CD4-positive, alpha-beta T cell treated with Interferon alpha-2 for 1 hour (primary cell): ENCODE data around the gene CASP4.
"Not testable (repeated sequence)": the region's sequence is repeated elsewhere in the genome, so short reads cannot be mapped to it uniquely, and the experiment has no call there.

Source experiments
- DNase-seq, 2 donors: peaks; one replicate each; pipeline ENCODE4 v3.0.0-alpha.2; 2020 to 2022

The CASP4 gene

GRCh38 chr11:104946907-104947306 is 21.5 kb downstream of the CASP4 start:
- peak; percentile 50 to 76 for DNase-seq

- DNase-seq: no peak
These were observed 24.3 kb downstream of the CASP4 start for GRCh38 chr11:104944076-104944475.

- DNase-seq: no peak
These were observed 24.8 kb downstream of the CASP4 start for GRCh38 chr11:104943561-104943960.

- DNase-seq: peak in 1 of 2 donors; percentile 34
These were observed 33.8 kb downstream of the CASP4 start for GRCh38 chr11:104934594-104934993.

GRCh38 chr11:104934073-104934472 is 34.3 kb downstream of the CASP4 start:
- not testable (repeated sequence) for DNase-seq

GRCh38 chr11:104928811-104929210 is 39.6 kb downstream of the CASP4 start:
- DNase-seq: no peak

- DNase-seq: no peak
These were observed 41.4 kb downstream of the CASP4 start for GRCh38 chr11:104926771-104927611.

GRCh38 chr11:104925850-104926249 is 42.5 kb downstream of the CASP4 start:
- DNase-seq: no peak

- peak in 1 of 2 donors; percentile 63 for DNase-seq
These were observed 50.1 kb downstream of the CASP4 start for GRCh38 chr11:104918113-104918824.

- peak in 1 of 2 donors; percentile 24 for DNase-seq
These were observed 50.9 kb downstream of the CASP4 start for GRCh38 chr11:104917271-104918112.

GRCh38 chr11:104916442-104916841 is 51.9 kb downstream of the CASP4 start:
- peak in 1 of 2 donors; percentile 60 for DNase-seq

- no peak for DNase-seq
These were observed 56.3 kb downstream of the CASP4 start for GRCh38 chr11:104912102-104912501.

- no peak for DNase-seq
These were observed 60.2 kb downstream of the CASP4 start for GRCh38 chr11:104908186-104908531.

- peak in 1 of 2 donors; percentile 43 for DNase-seq
These were observed 60.7 kb downstream of the CASP4 start for GRCh38 chr11:104907521-104908185.

GRCh38 chr11:104905271-104905670 is 63.1 kb downstream of the CASP4 start:
- no peak for DNase-seq

- DNase-seq: no peak
These were observed 69.1 kb downstream of the CASP4 start for GRCh38 chr11:104899226-104899625.

GRCh38 chr11:104898685-104899013 is 69.7 kb downstream of the CASP4 start:
- DNase-seq: no peak

GRCh38 chr11:104897891-104898684 is 70.3 kb downstream of the CASP4 start, which contains the start of gene CASP12:
TSS of gene CASP12 (minus strand) at chr11:104898460.
- DNase-seq: peak in 1 of 2 donors; percentile 47

GRCh38 chr11:104895634-104896033 is 72.7 kb downstream of the CASP4 start:
- DNase-seq: no peak

GRCh38 chr11:104893876-104894275 is 74.5 kb downstream of the CASP4 start:
- no peak for DNase-seq
